ENCODE results near the gene LAS1L. TPM values are rescaled to one million over a fixed set of nuclear protein-coding genes. Genes with fewer than 3 reads are reported as not detected.
A peak's percentile ranks its signal among the peaks of the same experiment; 100 is the strongest.

Gene LAS1L
- total RNA-seq, 1 donor: 14.1 TPM

DNA sequence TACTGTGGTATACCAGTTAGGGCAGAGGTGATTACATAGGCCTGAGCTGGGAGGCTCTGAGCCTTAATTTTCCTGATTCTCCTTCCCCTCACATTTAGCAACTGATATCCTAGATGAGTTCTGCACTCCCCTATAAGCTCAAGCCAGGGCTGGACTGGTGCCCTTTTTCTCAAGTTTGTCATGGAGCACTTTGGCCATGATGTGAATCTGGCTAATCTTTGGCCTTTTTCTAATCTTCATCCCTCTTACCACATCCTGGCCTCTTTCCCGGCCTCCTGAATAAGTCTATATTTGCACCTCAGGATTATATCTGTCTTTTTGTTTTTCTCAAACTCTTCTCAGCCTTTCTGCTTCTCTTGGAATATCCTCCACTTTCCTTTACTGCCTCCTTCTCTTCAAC, 10.9 kb upstream of the LAS1L start:
- Histone ChIP-seq H3K9me3 (ENCODE audit: low read depth, low read length) (no peaks in the 10 kb centered on the region), H3K36me3 (ENCODE audit: insufficient read depth, low read length) (no peaks in the 10 kb centered on the region), H3K79me2 (ENCODE audit: insufficient read depth, low read length) (no peaks in the 10 kb centered on the region), H3K4me3 (ENCODE audit: insufficient read depth, low read length) (no peak overlapping the region), H4K20me1 (ENCODE audit: insufficient read depth, low read length) (no peaks in the 10 kb centered on the region), H3K4me1 (ENCODE audit: insufficient read depth, low read length) (no peaks in the 10 kb centered on the region), H3K4me2 (ENCODE audit: insufficient read depth, low read length) (no peak overlapping the region), H3K27me3 (ENCODE audit: insufficient read depth, low read length) (peaks cover 6% of the 10 kb centered on the region), H3K27ac (ENCODE audit: low read depth, low read length) (no peak overlapping the region), H2AFZ (ENCODE audit: low read length) (no peak overlapping the region)
- TF ChIP-seq, protein P1, sequence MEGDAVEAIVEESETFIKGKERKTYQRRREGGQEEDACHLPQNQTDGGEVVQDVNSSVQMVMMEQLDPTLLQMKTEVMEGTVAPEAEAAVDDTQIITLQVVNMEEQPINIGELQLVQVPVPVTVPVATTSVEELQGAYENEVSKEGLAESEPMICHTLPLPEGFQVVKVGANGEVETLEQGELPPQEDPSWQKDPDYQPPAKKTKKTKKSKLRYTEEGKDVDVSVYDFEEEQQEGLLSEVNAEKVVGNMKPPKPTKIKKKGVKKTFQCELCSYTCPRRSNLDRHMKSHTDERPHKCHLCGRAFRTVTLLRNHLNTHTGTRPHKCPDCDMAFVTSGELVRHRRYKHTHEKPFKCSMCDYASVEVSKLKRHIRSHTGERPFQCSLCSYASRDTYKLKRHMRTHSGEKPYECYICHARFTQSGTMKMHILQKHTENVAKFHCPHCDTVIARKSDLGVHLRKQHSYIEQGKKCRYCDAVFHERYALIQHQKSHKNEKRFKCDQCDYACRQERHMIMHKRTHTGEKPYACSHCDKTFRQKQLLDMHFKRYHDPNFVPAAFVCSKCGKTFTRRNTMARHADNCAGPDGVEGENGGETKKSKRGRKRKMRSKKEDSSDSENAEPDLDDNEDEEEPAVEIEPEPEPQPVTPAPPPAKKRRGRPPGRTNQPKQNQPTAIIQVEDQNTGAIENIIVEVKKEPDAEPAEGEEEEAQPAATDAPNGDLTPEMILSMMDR (IDR thresholded peaks at IDR 0.05; ENCODE audit: extremely low read depth, low read depth, low read length): no peak
- DNase-seq (ENCODE audit: insufficient read length, low spot score, missing footprints): no peak

DNA sequence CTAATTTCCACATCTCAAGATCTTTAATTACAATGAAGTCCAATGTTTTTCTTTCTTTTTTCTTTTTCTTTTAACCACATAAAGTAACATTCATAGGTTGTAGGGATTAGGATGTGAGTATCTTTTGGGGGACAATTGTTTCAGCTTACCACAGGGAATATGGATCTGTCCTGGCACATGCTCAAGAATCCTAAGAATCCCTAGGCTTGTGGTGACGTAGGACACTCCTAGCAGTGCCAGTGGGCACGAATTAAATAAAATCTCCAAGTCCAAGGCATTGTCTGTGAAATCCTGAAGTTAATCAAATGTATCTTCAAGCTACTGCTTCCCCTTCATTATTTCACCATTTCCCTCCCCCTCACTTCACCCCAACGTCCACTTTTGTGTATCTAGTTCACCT, 2.6 kb upstream of the LAS1L start:
- TF ChIP-seq, protein P1 (IDR thresholded peaks at IDR 0.05; ENCODE audit: extremely low read depth, low read depth, low read length): no peak
- H3K4me3 ChIP-seq (ENCODE audit: insufficient read depth, low read length): no peak overlapping the region

DNA sequence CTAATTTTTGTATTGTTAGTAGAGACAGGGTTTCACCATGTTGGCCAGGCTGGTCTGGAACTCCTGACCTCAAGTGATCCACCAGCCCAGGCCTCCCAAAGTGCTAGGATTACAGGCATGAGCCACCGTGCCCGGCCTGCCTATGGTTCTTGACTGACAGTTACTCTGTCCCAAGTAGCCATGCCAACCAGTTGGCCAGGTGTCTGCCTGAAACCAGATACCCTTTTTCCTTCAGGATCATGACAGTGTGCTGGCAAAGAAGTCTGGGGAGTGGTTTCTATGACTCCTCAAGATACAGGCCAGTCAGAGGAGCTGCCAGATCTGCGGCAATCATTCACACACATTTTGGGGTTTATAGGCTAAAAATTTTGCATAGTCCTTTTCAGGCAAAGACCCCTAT, 1.7 kb upstream of the LAS1L start:
- Histone ChIP-seq H3K4me2 (ENCODE audit: insufficient read depth, low read length) (no peak overlapping the region), H3K36me3 (ENCODE audit: insufficient read depth, low read length) (no peaks in the 10 kb centered on the region), H3K27me3 (ENCODE audit: insufficient read depth, low read length) (no peaks in the 10 kb centered on the region), H2AFZ (ENCODE audit: low read length) (no peak overlapping the region), H3K79me2 (ENCODE audit: insufficient read depth, low read length) (peaks cover 28% of the 10 kb centered on the region), H3K4me3 (ENCODE audit: insufficient read depth, low read length) (no peak overlapping the region), H4K20me1 (ENCODE audit: insufficient read depth, low read length) (no peaks in the 10 kb centered on the region), H3K9me3 (ENCODE audit: low read depth, low read length) (no peaks in the 10 kb centered on the region), H3K4me1 (ENCODE audit: insufficient read depth, low read length) (peaks cover 13% of the 10 kb centered on the region), H3K27ac (ENCODE audit: low read depth, low read length) (no peak overlapping the region)
- TF ChIP-seq, protein P1 (IDR thresholded peaks at IDR 0.05; ENCODE audit: extremely low read depth, low read depth, low read length): no peak
- no peak for DNase-seq (ENCODE audit: insufficient read length, low spot score, missing footprints)

More for the DNA sequence above, 2.6 kb upstream of the LAS1L start:
- Histone ChIP-seq H3K27me3 (ENCODE audit: insufficient read depth, low read length) (no peaks in the 10 kb centered on the region), H3K4me2 (ENCODE audit: insufficient read depth, low read length) (no peak overlapping the region), H4K20me1 (ENCODE audit: insufficient read depth, low read length) (no peaks in the 10 kb centered on the region), H3K9me3 (ENCODE audit: low read depth, low read length) (no peaks in the 10 kb centered on the region), H3K27ac (ENCODE audit: low read depth, low read length) (no peak overlapping the region), H3K36me3 (ENCODE audit: insufficient read depth, low read length) (no peaks in the 10 kb centered on the region), H3K79me2 (ENCODE audit: insufficient read depth, low read length) (peaks cover 23% of the 10 kb centered on the region), H2AFZ (ENCODE audit: low read length) (peak overlapping the region; percentile 39), H3K4me1 (ENCODE audit: insufficient read depth, low read length) (peaks cover 13% of the 10 kb centered on the region)
- DNase-seq (ENCODE audit: insufficient read length, low spot score, missing footprints): no peak

DNA sequence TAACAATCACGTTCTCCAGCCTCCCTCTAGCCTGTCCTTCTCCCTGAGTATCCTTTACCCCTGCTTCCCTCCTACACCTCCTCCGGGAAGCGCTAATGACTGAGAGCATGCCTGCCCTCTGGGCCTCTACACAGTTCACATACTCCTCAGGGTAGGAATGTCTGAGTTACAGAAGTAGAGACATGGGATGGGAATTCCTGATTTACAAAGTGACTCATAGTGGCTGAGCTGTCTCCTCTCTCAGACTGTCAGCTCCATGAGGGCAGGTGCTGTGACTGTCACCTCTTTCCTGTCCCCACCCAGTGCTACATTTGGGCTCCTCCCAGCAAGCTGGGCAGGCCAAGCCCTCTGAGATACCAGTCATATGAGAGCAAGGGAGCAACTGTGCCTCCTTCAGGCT, 2.6 kb downstream of the LAS1L start:
- Histone ChIP-seq H3K4me2 (ENCODE audit: insufficient read depth, low read length) (no peak overlapping the region), H4K20me1 (ENCODE audit: insufficient read depth, low read length) (peaks cover 5% of the 10 kb centered on the region), H3K9me3 (ENCODE audit: low read depth, low read length) (no peaks in the 10 kb centered on the region), H2AFZ (ENCODE audit: low read length) (no peak overlapping the region), H3K36me3 (ENCODE audit: insufficient read depth, low read length) (peaks cover 13% of the 10 kb centered on the region), H3K27me3 (ENCODE audit: insufficient read depth, low read length) (no peaks in the 10 kb centered on the region), H3K4me1 (ENCODE audit: insufficient read depth, low read length) (peaks cover 13% of the 10 kb centered on the region), H3K79me2 (ENCODE audit: insufficient read depth, low read length) (peaks cover 28% of the 10 kb centered on the region), H3K27ac (ENCODE audit: low read depth, low read length) (no peak overlapping the region), H3K4me3 (ENCODE audit: insufficient read depth, low read length) (no peak overlapping the region)
- TF ChIP-seq, protein P1 (IDR thresholded peaks at IDR 0.05; ENCODE audit: extremely low read depth, low read depth, low read length): no peak
- no peak for DNase-seq (ENCODE audit: insufficient read length, low spot score, missing footprints)
